HEK293 (cell line): ENCODE data around the gene NAE1.

ENCODE experiments used
- CTCF ChIA-PET: fragments of 350-600 bp; formaldehyde crosslinking; extraction: SDS; loops from one replicate; lab custom pipeline; 2021; ENCODE audit warnings: antibody characterized with exemption; lab: Yijun Ruan, JAX
- POLR2A ChIA-PET: fragments of 300-600 bp; formaldehyde crosslinking; extraction: SDS; loops from one replicate; lab custom pipeline; 2020; ENCODE audit warnings: antibody characterized with exemption, inconsistent platforms; lab: Yijun Ruan, JAX
- H3K27ac ChIP-seq: fragments of 200-500 bp; sonication (Bioruptor generic); 2 replicates; pipeline ENCODE4 v1.5.1; 2014; ENCODE audit warnings: low read depth, low read length, control low read depth, inconsistent platforms; ENCODE audit errors: extremely low read depth
- H3K36me3 ChIP-seq, 2 experiments: fragments of 200-500 bp in 1 of 2; sonication (Bioruptor generic) in 1 of 2; 1 replicate in 1 of 2; 2 replicates in 1 of 2; pipeline ENCODE4 v1.5.1; 2014 to 2017; ENCODE audit warnings: inconsistent platforms in 2 of 2, low read length in 2 of 2; ENCODE audit not compliant: control insufficient read depth in 2 of 2, insufficient read depth in 1 of 2
- H3K4me1 ChIP-seq: fragments of 200-500 bp; sonication (Bioruptor generic); 2 replicates; pipeline ENCODE4 v1.5.1; 2014; ENCODE audit warnings: mild to moderate bottlenecking, low read length, inconsistent platforms; ENCODE audit not compliant: control insufficient read depth, insufficient read depth
- H3K4me3 ChIP-seq: 2 replicates; pipeline ENCODE4 v1.5.1; 2011; ENCODE audit warnings: low read depth, mild to moderate bottlenecking, control low read depth, low read length, moderate library complexity
- H3K9me3 ChIP-seq: fragments of 200-500 bp; sonication (Bioruptor generic); 2 replicates; pipeline ENCODE4 v1.5.1; 2014; ENCODE audit warnings: low read depth, low read length, inconsistent platforms; ENCODE audit not compliant: control insufficient read depth, insufficient read depth
- BCL11A ChIP-seq: fragments of 450-650 bp; formaldehyde crosslinking; IDR thresholded peaks from 2 replicates; pipeline ENCODE4 v1.5.1; 2016; ENCODE audit warnings: low read depth, missing biosample characterization, missing genetic modification characterization
- FEZF1 ChIP-seq: fragments of 450-650 bp; formaldehyde crosslinking; IDR thresholded peaks from 2 replicates; pipeline ENCODE4 v1.5.1; 2016; ENCODE audit warnings: missing biosample characterization, missing genetic modification characterization
- PBX3 ChIP-seq: sonication (generic); formaldehyde crosslinking; IDR thresholded peaks from 2 replicates; pipeline ENCODE4 v1.8.1; 2022; ENCODE audit warnings: mild to moderate bottlenecking, moderate library complexity, missing genetic modification reagents
- PRDM1 ChIP-seq: fragments of 450-650 bp; formaldehyde crosslinking; IDR thresholded peaks from 2 replicates; pipeline ENCODE4; 2016; ENCODE audit warnings: missing biosample characterization, missing genetic modification characterization
- PRDM4 ChIP-seq: fragments of 450-650 bp; formaldehyde crosslinking; IDR thresholded peaks from 2 replicates; pipeline ENCODE4 v1.5.1; 2017; ENCODE audit warnings: missing biosample characterization, missing genetic modification characterization
- PRDM6 ChIP-seq: fragments of 450-650 bp; formaldehyde crosslinking; IDR thresholded peaks from 2 replicates; pipeline ENCODE4 v1.5.1; 2017; ENCODE audit warnings: missing biosample characterization, missing genetic modification characterization
- ZBTB1 ChIP-seq: fragments of 450-650 bp; formaldehyde crosslinking; IDR thresholded peaks from 2 replicates; pipeline ENCODE4 v1.5.1; 2016; ENCODE audit warnings: missing biosample characterization, missing genetic modification characterization
- ZFP3 ChIP-seq: fragments of 450-650 bp; formaldehyde crosslinking; IDR thresholded peaks from 2 replicates; pipeline ENCODE4 v1.5.1; 2016; ENCODE audit warnings: low read depth, missing biosample characterization, missing genetic modification characterization
- ZFP41 ChIP-seq: fragments of 450-650 bp; formaldehyde crosslinking; IDR thresholded peaks from 2 replicates; pipeline ENCODE4 v1.5.1; 2016; ENCODE audit warnings: missing biosample characterization, missing genetic modification characterization, borderline replicate concordance
- ZNF175 ChIP-seq: fragments of 450-650 bp; formaldehyde crosslinking; IDR thresholded peaks from 2 replicates; pipeline ENCODE4 v1.5.1; 2016; ENCODE audit warnings: missing biosample characterization, missing genetic modification characterization
- ZNF202 ChIP-seq: fragments of 450-650 bp; formaldehyde crosslinking; IDR thresholded peaks from 2 replicates; pipeline ENCODE4 v1.5.1; 2016; ENCODE audit warnings: missing biosample characterization, missing genetic modification characterization, borderline replicate concordance
- ZNF274 ChIP-seq, 2 experiments: fragments of 200-500 bp in 1 of 2; fragments of 450-650 bp in 1 of 2; sonication (Bioruptor generic) in 1 of 2; formaldehyde crosslinking in 1 of 2; IDR thresholded peaks; 2 replicates each; pipeline versions ENCODE4 v1.5.1 to v1.6.1; 2014 to 2016; ENCODE audit warnings: borderline replicate concordance in 1 of 2, inconsistent platforms in 1 of 2, low read length in 1 of 2, missing biosample characterization in 1 of 2, missing genetic modification characterization in 1 of 2
- ZNF324 ChIP-seq: fragments of 450-650 bp; formaldehyde crosslinking; IDR thresholded peaks from 2 replicates; pipeline ENCODE4 v1.5.1; 2016; ENCODE audit warnings: missing biosample characterization, missing genetic modification characterization
- ZNF335 ChIP-seq: fragments of 450-650 bp; formaldehyde crosslinking; conservative IDR thresholded peaks from 2 replicates; pipeline ENCODE4 v1.5.1; 2016; ENCODE audit warnings: missing biosample characterization, missing genetic modification characterization
- ZNF37A ChIP-seq: fragments of 450-650 bp; IDR thresholded peaks from 2 replicates; pipeline ENCODE4 v1.5.1; 2018; ENCODE audit warnings: missing biosample characterization, missing genetic modification characterization
- ZNF433 ChIP-seq: fragments of 450-650 bp; formaldehyde crosslinking; IDR thresholded peaks from 2 replicates; pipeline ENCODE4 v1.5.1; 2016; ENCODE audit warnings: missing biosample characterization, missing genetic modification characterization, low read depth
- ZNF529 ChIP-seq: fragments of 450-650 bp; formaldehyde crosslinking; IDR thresholded peaks from 2 replicates; pipeline ENCODE4 v1.5.1; 2017; ENCODE audit warnings: missing genetic modification characterization, missing biosample characterization; ENCODE audit not compliant: insufficient replicate concordance
- ZNF544 ChIP-seq: fragments of 450-650 bp; formaldehyde crosslinking; IDR thresholded peaks from 2 replicates; pipeline ENCODE4 v1.5.0; 2017; ENCODE audit warnings: missing biosample characterization, missing genetic modification characterization
- ZNF549 ChIP-seq: fragments of 450-650 bp; IDR thresholded peaks from 2 replicates; pipeline ENCODE4 v1.5.1; 2018; ENCODE audit warnings: missing biosample characterization, missing genetic modification characterization, mild to moderate bottlenecking, inconsistent platforms, moderate library complexity
- ZNF558 ChIP-seq: fragments of 450-650 bp; formaldehyde crosslinking; IDR thresholded peaks from 2 replicates; pipeline ENCODE4 v1.5.1; 2016; ENCODE audit warnings: missing biosample characterization, missing genetic modification characterization
- ZNF791 ChIP-seq: fragments of 450-650 bp; formaldehyde crosslinking; IDR thresholded peaks from 2 replicates; pipeline ENCODE4 v1.5.1; 2016; ENCODE audit warnings: missing biosample characterization, missing genetic modification characterization
- ZNF830 ChIP-seq: fragments of 450-650 bp; IDR thresholded peaks from 2 replicates; pipeline ENCODE4 v1.5.0; 2018; ENCODE audit warnings: missing biosample characterization, missing genetic modification characterization, low read depth, mild to moderate bottlenecking, moderate library complexity
- TF ChIP-seq, protein P1 (sequence below): fragments of 450-650 bp; formaldehyde crosslinking; IDR thresholded peaks from 2 replicates; pipeline ENCODE4 v1.5.1; 2016; ENCODE audit warnings: missing biosample characterization, missing genetic modification characterization, borderline replicate concordance

NAE1 gene

DNA sequence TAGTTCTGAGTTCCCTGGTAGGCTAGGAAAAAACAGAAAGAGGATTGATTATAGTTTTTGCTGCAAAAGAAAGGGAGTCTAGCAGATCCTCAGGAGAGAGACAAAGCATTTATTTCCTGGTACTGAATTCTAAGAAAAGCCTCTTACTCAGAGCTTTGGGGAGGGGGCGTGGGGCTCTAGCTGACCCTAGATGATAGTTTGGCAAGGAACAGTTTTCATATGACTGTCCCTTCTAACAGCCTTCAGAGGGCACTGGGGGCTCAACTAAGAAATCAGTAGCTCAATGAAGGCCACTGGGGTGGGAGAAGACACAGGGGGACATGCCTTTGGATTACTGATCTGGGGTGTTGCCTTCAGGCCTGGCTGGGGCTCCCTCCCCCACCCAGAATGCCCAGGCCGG is 17.4 kb upstream of the NAE1 start:
- TF ChIP-seq ZFP41 (tag by site-specific recombination) (no peak), ZNF791 (no peak), BCL11A (no peak), ZNF549 (tag by site-specific recombination) (no peak), PBX3 (CRISPR knock-in tag) (no peak), ZFP3 (no peak), ZBTB1 (tag by site-specific recombination) (no peak), ZNF37A (tag by site-specific recombination) (no peak), ZNF433 (tag by site-specific recombination) (no peak), ZNF830 (tag by site-specific recombination) (no peak), ZNF175 (no peak), ZNF324 (tag by site-specific recombination) (no peak), ZNF529 (no peak), ZNF202 (tag by site-specific recombination) (no peak)
- TF ChIP-seq, protein P1, sequence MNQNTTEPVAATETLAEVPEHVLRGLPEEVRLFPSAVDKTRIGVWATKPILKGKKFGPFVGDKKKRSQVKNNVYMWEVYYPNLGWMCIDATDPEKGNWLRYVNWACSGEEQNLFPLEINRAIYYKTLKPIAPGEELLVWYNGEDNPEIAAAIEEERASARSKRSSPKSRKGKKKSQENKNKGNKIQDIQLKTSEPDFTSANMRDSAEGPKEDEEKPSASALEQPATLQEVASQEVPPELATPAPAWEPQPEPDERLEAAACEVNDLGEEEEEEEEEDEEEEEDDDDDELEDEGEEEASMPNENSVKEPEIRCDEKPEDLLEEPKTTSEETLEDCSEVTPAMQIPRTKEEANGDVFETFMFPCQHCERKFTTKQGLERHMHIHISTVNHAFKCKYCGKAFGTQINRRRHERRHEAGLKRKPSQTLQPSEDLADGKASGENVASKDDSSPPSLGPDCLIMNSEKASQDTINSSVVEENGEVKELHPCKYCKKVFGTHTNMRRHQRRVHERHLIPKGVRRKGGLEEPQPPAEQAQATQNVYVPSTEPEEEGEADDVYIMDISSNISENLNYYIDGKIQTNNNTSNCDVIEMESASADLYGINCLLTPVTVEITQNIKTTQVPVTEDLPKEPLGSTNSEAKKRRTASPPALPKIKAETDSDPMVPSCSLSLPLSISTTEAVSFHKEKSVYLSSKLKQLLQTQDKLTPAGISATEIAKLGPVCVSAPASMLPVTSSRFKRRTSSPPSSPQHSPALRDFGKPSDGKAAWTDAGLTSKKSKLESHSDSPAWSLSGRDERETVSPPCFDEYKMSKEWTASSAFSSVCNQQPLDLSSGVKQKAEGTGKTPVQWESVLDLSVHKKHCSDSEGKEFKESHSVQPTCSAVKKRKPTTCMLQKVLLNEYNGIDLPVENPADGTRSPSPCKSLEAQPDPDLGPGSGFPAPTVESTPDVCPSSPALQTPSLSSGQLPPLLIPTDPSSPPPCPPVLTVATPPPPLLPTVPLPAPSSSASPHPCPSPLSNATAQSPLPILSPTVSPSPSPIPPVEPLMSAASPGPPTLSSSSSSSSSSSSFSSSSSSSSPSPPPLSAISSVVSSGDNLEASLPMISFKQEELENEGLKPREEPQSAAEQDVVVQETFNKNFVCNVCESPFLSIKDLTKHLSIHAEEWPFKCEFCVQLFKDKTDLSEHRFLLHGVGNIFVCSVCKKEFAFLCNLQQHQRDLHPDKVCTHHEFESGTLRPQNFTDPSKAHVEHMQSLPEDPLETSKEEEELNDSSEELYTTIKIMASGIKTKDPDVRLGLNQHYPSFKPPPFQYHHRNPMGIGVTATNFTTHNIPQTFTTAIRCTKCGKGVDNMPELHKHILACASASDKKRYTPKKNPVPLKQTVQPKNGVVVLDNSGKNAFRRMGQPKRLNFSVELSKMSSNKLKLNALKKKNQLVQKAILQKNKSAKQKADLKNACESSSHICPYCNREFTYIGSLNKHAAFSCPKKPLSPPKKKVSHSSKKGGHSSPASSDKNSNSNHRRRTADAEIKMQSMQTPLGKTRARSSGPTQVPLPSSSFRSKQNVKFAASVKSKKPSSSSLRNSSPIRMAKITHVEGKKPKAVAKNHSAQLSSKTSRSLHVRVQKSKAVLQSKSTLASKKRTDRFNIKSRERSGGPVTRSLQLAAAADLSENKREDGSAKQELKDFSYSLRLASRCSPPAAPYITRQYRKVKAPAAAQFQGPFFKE (tag by site-specific recombination) = no peak
- H3K4me1 ChIP-seq = no peaks in the 10 kb centered on the region
- no peak overlapping the region for H3K27ac ChIP-seq
- no peak overlapping the region for H3K4me3 ChIP-seq
- H3K36me3 ChIP-seq = no peaks in the 10 kb centered on the region
- POLR2A ChIA-PET = interaction anchor here (1.7 kb wide), 1 partner anchor 17 kb away, joined by 4 read pairs; the partner anchor contains the start of gene NAE1
- CTCF ChIA-PET = interaction anchor here (0.6 to 6.3 kb wide), 5 partner anchors 17 to 92 kb away, joined by 3 to 42 read pairs (median 3); partner anchors contain the start of gene NAE1
- H3K9me3 ChIP-seq = no peaks in the 10 kb centered on the region

GRCh38 chr16:66847533-66848067 is 16.8 kb upstream of the NAE1 start:
- Histone ChIP-seq H3K36me3 (no peaks in the 10 kb centered on the region), H3K4me3 (no peak overlapping the region), H3K4me1 (no peaks in the 10 kb centered on the region), H3K9me3 (no peaks in the 10 kb centered on the region), H3K27ac (no peak overlapping the region)
- POLR2A ChIA-PET = interaction anchor here (1.7 kb wide), 1 partner anchor 17 kb away, joined by 4 read pairs; the partner anchor contains the start of gene NAE1
- CTCF ChIA-PET = interaction anchor here (0.5 to 6.3 kb wide), 4 partner anchors 17 to 703 kb away, joined by 3 to 42 read pairs (median 4); partner anchors contain the start of gene NAE1
- TF ChIP-seq ZNF558 (tag by site-specific recombination) = no peak
- no peak for TF ChIP-seq ZNF274 (IDR thresholded peaks at IDR 0.05; ENCODE audit: low read length)
- no peak for TF ChIP-seq ZNF274 (tag by site-specific recombination; IDR thresholded peaks at IDR 0.05; ENCODE audit: borderline replicate concordance)
- TF ChIP-seq ZNF544 = no peak
- no peak for TF ChIP-seq PRDM1 (tag by site-specific recombination)
- no peak for TF ChIP-seq ZNF335 (tag by site-specific recombination)
- no peak for TF ChIP-seq FEZF1
- no peak for TF ChIP-seq PRDM6 (tag by site-specific recombination)
- TF ChIP-seq ZNF529 = no peak
- TF ChIP-seq PRDM4 (tag by site-specific recombination) = no peak
